ENCODE measurements around the gene EYS.
"Not testable (repeated sequence)": the region's sequence is repeated elsewhere in the genome, so short reads cannot be mapped to it uniquely, and the experiment has no call there.

Gene EYS

DNA sequence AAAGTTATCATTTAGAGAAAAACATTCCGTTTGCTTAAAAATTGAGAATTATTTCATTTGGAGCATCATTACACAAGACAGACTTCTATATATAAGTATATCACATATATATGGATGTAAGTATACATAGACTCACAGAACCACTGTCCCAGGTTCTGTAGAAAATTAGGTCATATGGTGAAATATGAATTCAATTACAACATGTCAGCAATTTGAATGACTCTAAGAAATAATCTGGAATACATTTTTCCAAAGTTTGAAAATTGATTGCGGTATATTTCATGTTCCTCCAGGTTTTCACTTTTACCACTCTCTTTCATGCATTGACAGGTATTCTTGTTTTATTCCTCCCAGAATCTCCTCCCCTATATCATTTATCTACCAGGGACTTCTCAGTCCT lies 1179.1 kb downstream of the EYS start:
- no peak for DNase-seq

DNA sequence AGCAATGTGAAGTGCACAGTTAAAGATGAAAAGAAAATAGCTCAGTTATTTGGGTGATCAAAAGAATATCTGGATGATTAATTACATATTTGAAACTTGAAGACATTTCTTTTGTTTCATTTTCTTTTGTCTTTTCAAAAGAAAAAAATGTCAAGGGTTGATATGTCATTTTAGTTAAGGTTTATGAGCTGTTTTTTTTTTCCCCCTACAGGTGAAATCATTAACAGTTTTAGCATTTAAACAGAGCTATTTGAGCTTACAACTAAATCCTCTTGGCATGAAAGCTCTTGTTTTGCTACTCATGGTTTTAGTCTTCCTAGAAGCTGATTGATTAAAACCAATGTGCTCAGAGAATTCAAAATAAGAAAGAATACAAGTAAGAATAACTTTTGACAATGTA lies 1184.2 kb downstream of the EYS start:
- no peak for DNase-seq

DNA sequence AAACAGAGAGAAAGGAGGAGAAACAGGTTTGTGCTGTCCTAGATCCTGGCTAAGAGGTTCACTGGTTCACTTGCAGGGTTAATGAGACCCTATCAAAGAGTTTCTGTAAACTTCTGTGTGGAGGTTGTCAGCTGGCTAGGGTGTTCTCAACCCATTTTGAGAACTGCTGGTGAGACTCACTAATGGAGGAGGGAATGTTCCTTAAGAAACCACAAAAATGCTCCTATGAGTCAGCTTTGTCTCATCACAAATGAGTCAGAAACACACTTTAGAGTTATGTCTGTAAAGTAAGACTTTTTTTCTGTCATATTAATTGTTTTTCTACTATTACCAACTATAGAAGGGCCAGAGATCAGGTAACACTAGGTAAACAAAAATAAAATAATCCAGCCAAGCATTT lies 1187.0 kb downstream of the EYS start:
- DNase-seq: no peak

DNA sequence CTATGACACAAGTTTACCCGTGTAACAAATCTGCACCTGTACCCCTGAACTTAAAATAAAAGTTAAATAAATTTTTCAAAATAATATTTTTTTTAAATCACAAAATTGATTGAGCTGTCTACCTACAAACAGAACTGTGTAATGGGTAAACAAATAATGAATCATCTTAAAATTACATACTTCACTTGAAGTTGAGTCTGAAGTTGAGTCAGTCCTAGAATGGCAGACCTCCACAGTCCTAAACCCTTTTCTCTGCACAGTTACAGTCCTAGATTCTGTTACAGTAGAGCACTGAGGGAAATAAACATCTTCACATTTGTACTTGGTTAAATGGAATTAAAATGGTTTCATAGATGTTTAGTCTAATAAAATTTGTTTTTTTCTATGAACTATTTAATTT lies 1190.6 kb downstream of the EYS start:
- DNase-seq: no peak

DNA sequence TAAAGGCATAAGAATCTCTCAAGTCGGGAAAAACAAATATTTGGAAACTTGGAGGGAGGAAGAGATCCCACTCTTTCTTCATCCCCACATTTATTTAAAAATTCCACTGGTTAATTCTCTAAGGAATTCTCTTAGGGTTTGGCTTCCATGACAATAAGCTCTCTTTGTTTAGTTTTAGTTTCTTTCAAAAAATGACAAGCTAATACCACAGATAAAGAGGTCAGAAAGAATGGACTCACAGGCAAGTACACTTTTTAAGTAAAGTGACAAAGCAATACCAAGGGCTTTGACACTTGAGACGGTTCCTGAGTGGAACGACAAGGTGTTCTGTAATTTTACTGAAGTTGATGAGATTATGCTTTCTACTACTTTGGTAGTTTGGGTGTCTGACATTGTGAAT lies 1199.4 kb downstream of the EYS start:
- DNase-seq: no peak

DNA sequence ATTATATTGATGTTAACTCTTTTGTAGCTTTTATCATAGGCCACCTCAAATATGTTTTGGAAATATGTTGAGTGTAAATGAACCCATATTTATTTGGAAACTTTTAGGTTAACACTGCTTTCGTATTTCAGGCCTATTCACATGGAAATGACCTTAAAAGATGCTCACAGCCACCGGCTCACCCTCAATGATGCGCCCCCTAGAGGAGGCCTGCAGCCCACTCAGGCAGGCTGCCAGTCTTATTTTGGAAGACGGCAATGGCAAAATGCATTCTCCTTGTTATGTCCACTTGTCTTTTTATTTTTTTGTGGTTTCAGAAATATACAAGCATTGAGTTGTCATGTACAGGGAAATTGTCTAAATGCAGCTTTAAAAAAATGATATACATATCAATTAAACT lies 1201.7 kb downstream of the EYS start:
- no peak for DNase-seq

DNA sequence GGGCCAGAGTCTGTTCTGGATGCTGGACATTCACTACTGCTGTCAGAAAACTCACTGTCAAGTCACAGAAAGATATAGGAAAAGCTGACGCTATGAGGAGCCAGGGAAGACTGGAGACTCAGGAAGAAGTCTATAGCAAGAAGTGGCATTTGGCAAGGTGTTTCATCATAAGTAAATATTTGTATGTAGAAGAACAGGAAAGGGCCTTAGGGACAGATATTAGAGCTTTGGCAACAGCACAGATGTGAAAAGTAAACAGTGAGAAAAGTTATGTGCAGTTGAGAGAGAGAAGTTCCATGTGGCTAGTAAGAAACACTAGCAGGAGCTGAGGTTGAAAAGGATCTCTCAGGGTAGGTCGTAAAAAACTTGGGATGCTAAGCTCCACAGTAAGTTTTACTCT lies 1202.5 kb downstream of the EYS start:
- no peak for DNase-seq

DNA sequence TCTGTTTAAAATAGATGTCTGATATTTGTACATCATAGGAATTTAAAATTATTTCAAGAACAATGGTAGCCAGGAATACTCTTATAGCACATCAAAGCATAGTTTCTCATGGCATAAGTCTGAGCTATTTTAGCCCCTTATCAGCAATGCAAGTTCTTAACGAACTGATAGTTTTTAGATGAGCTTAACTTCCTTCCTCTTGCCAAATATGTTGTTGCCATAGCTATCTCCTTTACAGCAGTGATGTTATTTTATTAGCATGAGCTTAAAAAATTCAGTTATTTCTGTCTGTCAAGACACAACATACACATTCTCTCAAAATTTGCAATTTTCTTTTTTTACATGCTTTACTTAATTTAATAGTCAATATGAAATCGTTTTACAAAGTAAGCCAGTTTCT lies 1204.2 kb downstream of the EYS start:
- DNase-seq: no peak

DNA sequence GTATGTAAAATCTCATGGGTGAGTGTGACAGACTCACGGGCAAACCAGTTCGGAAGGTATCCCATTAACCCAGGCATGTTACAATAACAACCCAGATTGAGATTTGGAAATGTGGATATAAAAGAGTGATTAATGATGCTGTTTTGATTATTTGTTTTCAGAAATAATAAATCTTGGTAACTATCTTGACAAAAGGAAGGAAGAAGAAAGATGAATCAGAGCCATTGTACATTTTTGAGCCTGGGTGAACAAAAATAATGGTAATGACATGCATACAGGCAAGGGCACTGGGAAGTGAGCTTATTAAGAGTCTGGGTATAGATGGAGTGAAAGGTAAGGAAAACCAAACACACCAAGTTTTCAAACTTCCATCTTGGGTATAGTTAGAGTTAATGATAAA lies 1209.4 kb downstream of the EYS start:
- no peak for DNase-seq

DNA sequence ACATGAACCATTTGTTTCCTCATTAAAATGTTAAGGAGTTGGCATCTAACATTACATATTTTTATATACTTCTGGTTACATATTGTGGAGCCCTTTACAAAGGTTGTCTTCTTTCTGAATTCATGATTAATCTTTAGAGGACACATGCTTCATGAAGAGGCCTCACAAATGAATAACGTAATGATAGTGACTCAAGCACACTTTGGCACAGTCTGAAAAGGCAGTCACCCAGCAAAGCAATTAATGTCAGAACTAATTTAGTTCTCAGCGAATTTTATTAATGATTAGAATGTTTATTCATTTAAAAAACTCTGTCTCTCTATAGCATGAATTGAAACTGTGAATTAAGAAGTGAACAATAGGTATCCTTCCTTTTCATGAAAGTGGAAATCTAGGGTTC lies 1217.3 kb downstream of the EYS start:
- DNase-seq: no peak

DNA sequence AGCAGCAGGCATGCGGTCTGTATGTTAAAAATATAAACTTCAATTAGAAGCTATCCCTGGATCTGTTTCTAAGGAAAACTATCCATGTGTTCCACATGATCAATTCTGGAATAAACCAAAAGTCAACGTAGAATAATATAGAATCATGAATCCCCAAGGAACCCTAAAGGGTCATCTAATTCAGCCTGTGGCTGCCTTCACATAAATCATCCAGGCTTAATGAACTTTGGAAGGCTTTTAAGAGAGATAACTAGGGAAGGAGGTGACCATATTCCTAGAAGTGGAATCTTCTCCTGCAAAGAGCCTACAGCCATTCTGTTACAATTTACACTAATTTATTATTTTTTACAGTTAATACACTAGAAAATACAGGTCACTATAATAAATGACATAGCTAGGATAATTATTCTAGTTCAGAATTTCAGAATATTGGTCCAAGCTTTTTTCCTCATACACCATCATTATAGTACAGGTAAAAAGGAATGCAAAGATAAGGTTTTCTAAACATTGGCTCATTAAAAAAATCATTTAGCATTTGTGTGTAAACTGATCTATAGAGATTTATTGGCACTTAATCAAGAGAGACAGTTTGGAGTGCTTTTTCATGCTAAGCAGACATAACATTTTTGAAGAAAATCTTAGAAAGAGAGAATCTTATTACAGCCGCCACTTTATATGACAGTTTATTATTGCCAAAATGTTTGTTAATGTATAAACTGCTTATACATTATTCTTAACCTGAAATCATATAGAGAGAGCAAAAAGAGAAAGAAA lies 1220.3 kb downstream of the EYS start:
- no peak for DNase-seq

DNA sequence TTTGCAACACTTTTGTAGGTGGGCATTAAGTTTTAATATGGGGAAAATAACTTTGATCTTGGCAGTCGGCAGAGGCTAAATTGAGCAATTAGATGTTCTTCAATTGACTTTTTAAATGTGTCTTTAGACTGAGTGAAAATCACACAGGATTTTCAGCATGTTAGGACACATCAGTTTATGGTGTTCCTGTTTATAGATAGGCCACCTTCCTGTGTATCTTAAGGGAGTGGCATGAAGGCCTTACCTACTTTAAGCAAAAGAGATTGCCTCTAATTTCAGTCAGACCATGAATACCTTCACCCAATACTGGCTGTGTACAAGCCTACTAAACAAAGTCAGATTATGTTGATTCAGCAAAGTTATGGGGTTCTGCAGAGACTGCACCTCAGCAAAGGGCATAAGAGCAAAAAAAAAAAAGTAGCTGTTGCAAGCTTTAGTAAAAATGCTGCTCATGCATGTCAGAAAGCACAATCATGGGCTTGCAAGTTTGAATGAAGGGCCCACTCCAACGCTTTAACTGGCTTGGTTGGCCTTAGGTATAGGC lies 1223.0 kb downstream of the EYS start:
- DNase-seq: no peak

DNA sequence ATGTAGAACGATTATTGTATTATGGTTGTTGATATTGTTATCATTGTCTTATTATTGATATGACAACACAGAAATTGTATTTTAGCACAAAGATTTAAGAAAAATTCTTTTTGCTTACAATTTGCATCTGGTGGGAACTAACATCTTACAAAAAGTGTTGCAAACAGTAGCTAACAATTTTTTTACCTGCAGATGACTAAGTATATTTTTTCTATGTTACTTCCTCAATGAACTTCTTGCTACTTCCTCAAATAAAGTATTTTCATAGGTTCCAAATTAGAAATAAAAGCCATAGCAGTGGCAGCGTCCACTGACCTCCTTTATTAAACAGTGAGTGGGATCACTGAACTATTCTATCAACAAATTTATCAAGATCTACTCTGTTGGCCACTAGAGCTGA lies 1224.4 kb downstream of the EYS start:
- DNase-seq: no peak

DNA sequence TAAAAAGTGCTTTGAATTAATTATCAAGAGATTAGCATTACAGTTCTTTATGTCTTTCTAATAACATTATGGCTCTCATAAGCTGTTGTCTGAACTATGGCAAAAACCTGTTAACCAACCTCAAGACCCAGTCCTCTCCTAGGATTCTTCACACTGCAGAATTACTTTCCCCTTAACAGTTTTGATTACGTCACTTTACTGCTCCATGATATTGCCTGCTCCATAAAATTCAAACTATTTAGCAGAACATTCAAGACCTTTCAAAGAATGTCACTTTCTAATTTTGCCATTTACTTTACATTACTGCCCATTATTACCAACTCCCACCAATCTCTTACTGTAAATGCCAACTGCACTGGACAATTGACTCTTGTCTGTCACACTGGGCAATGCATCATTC lies 1227.9 kb downstream of the EYS start:
- DNase-seq: no peak

DNA sequence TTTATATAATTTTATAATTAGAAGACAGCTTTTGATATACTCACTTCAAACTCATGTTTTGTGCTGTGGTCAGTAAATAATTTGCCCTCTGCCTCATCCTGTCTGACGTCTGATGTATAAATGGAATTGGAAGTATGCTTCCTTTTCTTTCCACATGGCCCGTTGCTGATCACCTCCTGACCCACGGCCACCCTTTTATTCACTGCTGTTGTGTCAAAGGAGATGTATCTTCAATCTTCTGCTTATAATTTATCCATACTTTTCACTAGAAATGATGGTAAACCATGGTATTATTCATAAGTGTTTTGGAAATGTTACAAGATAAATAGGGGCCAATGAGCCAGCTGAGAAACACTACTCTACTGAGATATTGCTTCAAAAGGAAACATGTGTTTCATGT lies 1229.6 kb downstream of the EYS start:
- no peak for DNase-seq

DNA sequence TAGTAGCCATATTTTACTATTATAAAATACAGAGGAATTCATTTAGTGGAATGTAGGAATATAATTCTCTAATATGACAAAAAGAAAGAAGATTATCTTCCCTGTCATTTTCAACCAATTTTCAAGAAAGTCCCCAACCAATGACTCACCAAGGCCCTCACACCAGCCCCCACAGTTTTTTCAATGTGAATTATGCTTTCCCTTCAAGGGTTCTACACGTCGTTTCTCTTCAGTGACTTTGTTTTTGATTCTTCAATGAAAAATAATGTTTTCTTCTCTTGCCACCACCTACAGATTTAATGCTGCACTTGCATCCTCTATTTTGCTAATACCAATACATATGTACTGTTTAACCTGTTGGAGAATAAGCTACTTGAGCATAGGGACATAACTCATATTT lies 1230.1 kb downstream of the EYS start:
- no peak for DNase-seq

DNA sequence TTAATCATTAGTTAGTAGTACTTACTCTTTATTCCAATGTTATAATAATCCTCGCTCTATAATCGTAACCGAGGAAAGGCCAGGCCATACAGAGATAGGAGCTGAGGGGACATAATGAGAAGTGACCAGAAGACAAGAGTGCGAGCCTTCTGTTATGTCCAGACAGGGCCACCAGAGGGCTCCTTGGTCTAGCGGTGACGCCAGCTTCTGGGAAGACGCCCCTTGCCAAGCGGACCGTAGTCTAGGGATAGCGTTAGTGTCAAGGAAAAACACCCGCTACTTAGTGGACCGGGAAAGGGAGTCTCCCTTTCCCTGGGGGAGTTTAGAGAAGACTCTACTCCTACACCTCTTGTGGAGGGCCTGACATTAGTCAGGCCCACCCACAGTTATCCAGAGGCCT lies 1237.6 kb downstream of the EYS start:
- not testable (repeated sequence) for DNase-seq

DNA sequence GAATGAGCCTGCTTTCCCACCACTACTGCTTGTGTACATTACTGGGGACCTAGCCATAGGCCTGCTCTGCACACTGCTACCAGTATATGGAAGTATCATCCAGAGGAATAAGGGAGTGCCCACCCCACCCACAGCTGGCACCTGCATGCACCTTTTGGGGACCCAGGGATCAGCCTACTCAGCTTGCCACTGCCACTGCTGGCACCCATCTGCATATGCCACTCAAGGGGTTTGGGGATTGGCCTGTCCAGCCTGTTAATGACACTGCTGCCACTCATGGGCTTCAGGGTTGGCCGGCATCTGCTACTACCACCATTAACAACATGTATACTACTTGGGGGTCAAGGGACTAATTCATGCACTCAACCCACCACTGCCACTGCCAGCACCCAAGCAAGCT lies 1239.4 kb downstream of the EYS start:
- DNase-seq: no peak

DNA sequence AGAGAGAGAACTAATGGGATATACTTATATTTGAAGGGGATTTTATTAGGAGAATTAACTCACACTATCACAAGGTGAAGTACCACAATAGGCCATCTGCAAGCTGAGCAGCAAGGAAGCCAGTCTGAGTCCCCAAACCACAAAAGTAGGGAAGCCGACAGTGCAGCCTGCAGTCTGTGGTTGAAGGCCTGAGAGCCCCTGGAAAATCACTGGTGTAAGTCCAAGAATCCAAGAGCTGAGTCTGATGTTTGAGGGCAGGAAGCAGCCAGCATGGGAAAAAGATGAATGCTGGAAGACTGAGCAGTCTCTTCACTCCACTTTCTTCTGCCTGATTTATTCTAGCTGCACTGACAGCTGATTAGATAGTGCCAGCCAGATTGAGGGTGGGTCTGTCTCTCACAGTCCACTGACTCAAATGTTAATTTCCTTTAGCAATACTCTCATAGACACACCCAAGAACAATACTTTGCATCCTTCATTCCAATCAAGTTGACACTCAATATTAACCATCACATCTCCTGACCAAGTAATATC lies 1247.5 kb downstream of the EYS start:
- no peak for DNase-seq

DNA sequence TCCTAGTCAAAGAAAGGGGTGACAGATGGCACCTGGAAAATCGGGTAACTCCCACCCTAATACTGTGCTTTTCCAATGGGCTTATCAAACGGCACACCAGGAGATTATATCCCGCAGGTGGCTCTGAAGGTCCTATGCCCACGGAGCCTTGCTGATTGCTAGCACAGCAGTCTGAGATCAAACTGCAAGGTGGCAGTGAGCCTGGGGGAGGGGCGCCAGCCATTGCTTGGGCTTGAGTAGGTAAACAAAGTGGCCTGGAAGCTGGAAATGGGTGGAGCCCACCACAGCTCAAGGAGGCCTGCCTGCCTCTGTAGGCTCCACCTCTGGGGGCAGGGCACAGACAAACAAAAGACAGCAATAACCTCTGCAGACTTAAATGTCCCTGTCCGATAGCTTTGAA lies 1258.9 kb downstream of the EYS start:
- DNase-seq: not testable (repeated sequence)

DNA sequence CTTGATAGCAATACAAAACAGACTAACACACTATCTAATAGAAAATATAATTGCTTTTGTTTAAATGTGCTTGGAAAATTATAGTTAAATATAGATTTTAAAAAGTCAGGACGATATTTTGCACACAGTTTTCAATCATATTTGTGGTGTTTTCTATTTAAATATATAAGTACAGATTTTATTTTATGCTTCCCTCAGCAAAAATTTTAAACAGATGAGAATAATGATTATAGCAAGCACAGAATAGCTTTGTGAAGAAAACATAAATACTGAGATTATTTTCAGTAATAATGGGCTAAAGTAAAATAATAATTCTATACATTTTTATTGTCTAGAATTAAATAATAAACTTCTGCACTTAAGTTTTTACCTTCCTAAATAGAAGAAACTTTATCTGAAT lies 1262.0 kb downstream of the EYS start:
- no peak for DNase-seq

DNA sequence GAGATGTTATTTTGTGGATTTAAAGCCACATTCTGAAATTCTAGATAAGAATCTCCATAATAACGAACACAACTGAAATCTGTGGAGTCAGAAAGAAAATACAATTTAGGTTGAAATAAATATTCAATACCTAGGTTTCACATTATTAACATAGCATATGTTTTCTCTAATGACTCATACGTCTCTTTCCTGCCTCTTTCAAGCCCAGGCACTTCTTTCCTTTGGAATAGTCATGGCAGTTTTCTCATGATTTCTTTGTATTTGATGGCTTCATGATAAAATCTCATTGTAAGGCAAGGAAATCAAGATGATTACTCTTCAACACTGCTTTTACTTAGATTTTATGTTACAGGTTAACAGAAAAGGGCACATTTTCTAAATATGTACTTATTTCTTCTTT lies 1267.8 kb downstream of the EYS start:
- no peak for DNase-seq

DNA sequence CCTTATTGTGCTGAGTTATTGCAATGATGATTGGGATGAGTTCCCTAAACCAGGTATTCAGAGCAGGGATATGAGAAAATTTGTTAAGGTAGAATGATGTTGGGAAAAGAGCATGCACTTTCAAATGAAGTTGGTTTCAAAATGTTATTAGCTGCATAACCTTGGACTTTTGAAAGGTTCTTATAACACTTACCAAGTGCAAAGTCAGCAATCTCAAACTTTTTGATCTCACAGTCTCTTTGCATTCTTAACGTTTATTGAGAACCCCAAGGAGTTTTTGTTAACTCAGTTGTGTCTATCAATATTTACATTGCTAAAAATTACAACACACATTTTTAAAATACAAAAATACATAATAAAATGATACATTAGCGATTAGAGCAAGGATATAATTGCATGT lies 1269.0 kb downstream of the EYS start:
- no peak for DNase-seq

DNA sequence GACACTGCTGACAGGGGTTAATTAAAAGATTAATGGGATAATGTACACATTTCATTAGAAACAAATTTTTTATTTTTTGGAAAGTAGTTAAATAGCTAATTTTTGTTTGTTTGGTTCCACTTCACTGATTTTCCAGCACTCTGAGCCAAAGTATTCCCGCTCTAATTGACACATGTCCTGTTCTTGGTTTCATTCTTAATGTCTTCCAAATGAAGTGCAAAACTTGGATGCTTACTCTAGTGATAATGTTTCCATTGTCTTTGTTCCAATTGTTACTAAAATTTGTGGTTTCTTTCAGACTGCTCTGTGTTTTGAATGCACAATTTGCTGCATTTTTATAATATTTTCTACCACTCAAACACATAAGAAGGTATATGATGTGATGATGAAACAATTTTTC lies 1277.1 kb downstream of the EYS start:
- DNase-seq: no peak

DNA sequence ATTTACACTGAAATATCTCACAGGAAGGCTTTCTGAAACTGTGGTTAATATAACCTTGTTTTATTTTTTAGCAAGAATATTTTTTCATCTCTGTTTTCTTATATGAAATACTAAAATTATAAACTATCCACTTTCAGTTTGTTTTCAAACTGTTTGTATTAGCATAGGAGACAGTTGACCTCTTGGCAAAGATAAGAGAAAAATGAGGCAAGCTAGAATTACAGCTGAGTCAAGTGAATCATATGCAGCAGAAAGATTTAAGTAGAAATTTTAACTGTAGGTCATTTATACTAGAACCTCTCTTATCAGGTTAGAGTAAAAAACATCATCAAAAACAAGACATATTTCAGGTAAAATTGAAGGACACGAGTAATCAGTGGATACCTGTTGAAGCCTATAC lies 1278.8 kb downstream of the EYS start:
- no peak for DNase-seq
